Measurements from ENCODE around the gene RBM43.

DNA sequence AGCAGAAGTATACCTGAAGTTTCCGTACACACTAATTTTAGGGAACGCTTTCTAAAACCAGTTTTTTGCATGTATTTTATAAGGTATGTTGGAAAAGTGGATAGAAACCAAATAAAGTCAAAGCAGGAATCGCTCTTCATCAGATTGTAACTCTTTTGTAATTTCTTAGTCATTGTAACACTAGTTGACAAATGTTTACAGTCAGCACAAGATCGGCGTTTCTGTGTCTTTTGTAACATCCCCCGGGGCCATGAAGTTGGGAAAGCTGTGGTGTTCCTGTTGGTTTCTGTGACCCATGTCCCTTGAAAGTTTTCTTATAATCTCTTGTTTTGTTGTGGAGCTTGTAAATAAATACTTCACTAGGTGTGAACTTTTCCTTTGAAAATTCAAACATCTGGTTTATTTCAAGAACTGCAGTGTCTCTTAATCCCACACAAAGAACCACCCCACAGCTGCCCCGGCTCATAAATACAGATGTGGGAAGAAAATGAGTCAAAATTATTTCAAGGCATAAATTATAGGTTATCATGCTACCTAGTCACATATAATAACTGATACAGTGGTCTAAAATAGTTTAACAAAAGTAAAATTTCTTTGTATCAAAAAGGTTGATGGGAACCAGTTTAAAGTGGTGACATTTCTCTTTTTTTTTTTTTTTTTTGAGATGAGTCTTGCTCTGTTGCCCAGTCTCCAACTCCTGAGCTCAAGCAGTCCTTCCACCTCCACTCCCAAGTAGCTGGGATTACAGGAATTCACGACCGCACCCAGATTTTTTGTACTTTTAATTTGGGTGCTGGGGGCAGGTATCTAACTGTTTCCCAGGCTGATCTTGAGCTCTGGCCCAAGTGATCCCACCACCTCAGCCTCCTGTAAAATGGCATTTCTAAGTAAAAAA lies 28.6 kb upstream of the RBM43 start:
- TF ChIP-seq, protein P1, sequence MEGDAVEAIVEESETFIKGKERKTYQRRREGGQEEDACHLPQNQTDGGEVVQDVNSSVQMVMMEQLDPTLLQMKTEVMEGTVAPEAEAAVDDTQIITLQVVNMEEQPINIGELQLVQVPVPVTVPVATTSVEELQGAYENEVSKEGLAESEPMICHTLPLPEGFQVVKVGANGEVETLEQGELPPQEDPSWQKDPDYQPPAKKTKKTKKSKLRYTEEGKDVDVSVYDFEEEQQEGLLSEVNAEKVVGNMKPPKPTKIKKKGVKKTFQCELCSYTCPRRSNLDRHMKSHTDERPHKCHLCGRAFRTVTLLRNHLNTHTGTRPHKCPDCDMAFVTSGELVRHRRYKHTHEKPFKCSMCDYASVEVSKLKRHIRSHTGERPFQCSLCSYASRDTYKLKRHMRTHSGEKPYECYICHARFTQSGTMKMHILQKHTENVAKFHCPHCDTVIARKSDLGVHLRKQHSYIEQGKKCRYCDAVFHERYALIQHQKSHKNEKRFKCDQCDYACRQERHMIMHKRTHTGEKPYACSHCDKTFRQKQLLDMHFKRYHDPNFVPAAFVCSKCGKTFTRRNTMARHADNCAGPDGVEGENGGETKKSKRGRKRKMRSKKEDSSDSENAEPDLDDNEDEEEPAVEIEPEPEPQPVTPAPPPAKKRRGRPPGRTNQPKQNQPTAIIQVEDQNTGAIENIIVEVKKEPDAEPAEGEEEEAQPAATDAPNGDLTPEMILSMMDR (optimal IDR thresholded peaks at IDR 0.05 in 1 of 3, IDR thresholded peaks at IDR 0.05 in 1 of 3, conservative IDR thresholded peaks at IDR 0.05 in 1 of 3; ENCODE audit: extremely low read depth in 1 of 3, insufficient read depth in 2 of 3, low read length in 3 of 3): no peak
- TF ChIP-seq EZH2 (IDR thresholded peaks at IDR 0.05; ENCODE audit: low read length): no peak
